Smooth muscle cell (in vitro differentiated cells): Measurements from ENCODE around the gene PHLDA3. TPM values are rescaled to one million over a fixed set of nuclear protein-coding genes. Genes with fewer than 3 reads are reported as not detected.

ENCODE experiments used
- DNase-seq: peaks from one replicate; lab custom pipeline; 2025; ENCODE audit not compliant: unreplicated experiment; lab: John Stamatoyannopoulos, UW
- H2AFZ ChIP-seq: fragments of 200-600 bp; sonication (generic); 2 replicates; pipeline ENCODE4 v1.6.0; 2016; ENCODE audit warnings: antibody characterized with exemption, low read depth, mild to moderate bottlenecking
- H3F3A ChIP-seq: fragments of 200-600 bp; sonication (generic); 2 replicates; pipeline ENCODE4 v1.6.0; 2017; ENCODE audit warnings: antibody characterized with exemption, low read depth
- H3K27ac ChIP-seq: fragments of 200-600 bp; sonication (generic); 2 replicates; pipeline ENCODE4 v1.5.1; 2016; ENCODE audit warnings: low read depth, mild to moderate bottlenecking
- H3K27me3 ChIP-seq: fragments of 200-600 bp; sonication (generic); 2 replicates; pipeline ENCODE4 v1.6.1; 2016; ENCODE audit warnings: low read depth, mild to moderate bottlenecking
- H3K36me3 ChIP-seq: fragments of 200-600 bp; sonication (generic); 2 replicates; pipeline ENCODE4 v1.5.1; 2016; ENCODE audit warnings: low read depth
- H3K4me1 ChIP-seq: fragments of 200-600 bp; sonication (generic); 2 replicates; pipeline ENCODE4 v1.5.1; 2016; ENCODE audit warnings: low read depth
- H3K4me2 ChIP-seq: fragments of 200-600 bp; sonication (generic); 2 replicates; pipeline ENCODE4 v1.6.0; 2016; ENCODE audit warnings: mild to moderate bottlenecking
- H3K4me3 ChIP-seq: fragments of 200-600 bp; sonication (generic); 2 replicates; pipeline ENCODE4 v1.5.1; 2016; ENCODE audit warnings: mild to moderate bottlenecking
- H3K79me2 ChIP-seq: fragments of 200-600 bp; sonication (generic); 2 replicates; pipeline ENCODE4 v1.6.0; 2016; ENCODE audit warnings: low read depth, mild to moderate bottlenecking
- H3K9ac ChIP-seq: fragments of 200-600 bp; sonication (generic); 2 replicates; pipeline ENCODE4 v1.6.0; 2016; ENCODE audit warnings: low read depth
- H3K9me3 ChIP-seq: fragments of 200-600 bp; sonication (generic); replicated peaks from 2 replicates; pipeline ENCODE4 v1.5.1; 2016; ENCODE audit warnings: low read depth
- H4K20me1 ChIP-seq: fragments of 200-600 bp; sonication (generic); 2 replicates; pipeline ENCODE4 v1.6.0; 2016; ENCODE audit warnings: low read depth
- CTCF ChIP-seq: fragments of 200-600 bp; sonication (generic); IDR thresholded peaks from 2 replicates; pipeline ENCODE4 v1.5.1; 2017; ENCODE audit warnings: borderline replicate concordance, mild to moderate bottlenecking, antibody characterized with exemption; ENCODE audit not compliant: insufficient read depth, poor library complexity, severe bottlenecking
- WGBS: methylation state at CpG from one replicate; pipeline ENCODE4 v1.1.7; 2016; ENCODE audit warnings: low lambda C conversion rate; 5-methylcytosine and 5-hydroxymethylcytosine counted together
- polyA plus RNA-seq: library from polyadenylated mRNA; unstranded; fragments of >200 nt; fragmentation: Nextera tagmentation; extraction: Ambion mirVana; gene quantifications from 2 replicates; pipeline ENCODE4 v1.2.1, GENCODE V29; 2016
- total RNA-seq: library from RNA; depleted of rRNA; stranded (reverse); fragments of >200 nt; gene quantifications from 2 replicates; pipeline ENCODE4 v1.2.3, GENCODE V29; 2014

PHLDA3 gene
- total and polyA plus RNA-seq, 2 experiments from 2014 or later = 87.8 to 340 TPM

GRCh38 chr1:201514466-201514865, 45.5 kb upstream of the PHLDA3 start:
- no peak for TF ChIP-seq CTCF
- Histone ChIP-seq H3K9me3 (no peaks in the 10 kb centered on the region), H3K79me2 (no peaks in the 10 kb centered on the region), H3K9ac (no peak overlapping the region), H3F3A (peaks cover 5% of the 10 kb centered on the region), H4K20me1 (no peaks in the 10 kb centered on the region), H3K27me3 (no peaks in the 10 kb centered on the region), H2AFZ (no peak overlapping the region), H3K27ac (peak overlapping the region; percentile 91), H3K36me3 (no peaks in the 10 kb centered on the region), H3K4me1 (peaks cover 12% of the 10 kb centered on the region), H3K4me3 (no peak overlapping the region), H3K4me2 (no peak overlapping the region)
- WGBS = 92% methylated on average over 2 of the region's 2 CpGs
- DNase-seq = no peak

GRCh38 chr1:201513498-201514243, 44.7 kb upstream of the PHLDA3 start:
- Histone ChIP-seq H3K9ac (peak overlapping the region; percentile 72), H3K27ac (peak overlapping the region; percentile 91), H3K9me3 (no peaks in the 10 kb centered on the region), H3K79me2 (no peaks in the 10 kb centered on the region), H4K20me1 (no peaks in the 10 kb centered on the region), H3F3A (peaks cover 7% of the 10 kb centered on the region), H3K4me1 (peaks cover 12% of the 10 kb centered on the region), H3K4me2 (peak overlapping the region; percentile 44), H2AFZ (peak overlapping the region; percentile 65), H3K4me3 (no peak overlapping the region), H3K27me3 (no peaks in the 10 kb centered on the region), H3K36me3 (no peaks in the 10 kb centered on the region)
- WGBS = 67% methylated on average over 6 of the region's 6 CpGs
- TF ChIP-seq CTCF = no peak
- DNase-seq = no peak

GRCh38 chr1:201511941-201512539, 43.1 kb upstream of the PHLDA3 start:
- Histone ChIP-seq H3F3A (peaks cover 18% of the 10 kb centered on the region), H3K4me2 (peak overlapping the region; percentile 59), H2AFZ (peak overlapping the region; percentile 41), H3K36me3 (no peaks in the 10 kb centered on the region), H3K4me1 (peaks cover 12% of the 10 kb centered on the region), H3K9ac (peak overlapping the region; percentile 24), H3K27me3 (no peaks in the 10 kb centered on the region), H4K20me1 (no peaks in the 10 kb centered on the region), H3K9me3 (no peaks in the 10 kb centered on the region), H3K79me2 (no peaks in the 10 kb centered on the region), H3K4me3 (no peak overlapping the region), H3K27ac (peak overlapping the region; percentile 91)
- DNase-seq = no peak
- WGBS = 6% methylated on average over 6 of the region's 6 CpGs
- no peak for TF ChIP-seq CTCF
